ENCODE measurements around the gene HS2ST1.
A peak's percentile ranks its signal among the peaks of the same experiment; 100 is the strongest.

DNA sequence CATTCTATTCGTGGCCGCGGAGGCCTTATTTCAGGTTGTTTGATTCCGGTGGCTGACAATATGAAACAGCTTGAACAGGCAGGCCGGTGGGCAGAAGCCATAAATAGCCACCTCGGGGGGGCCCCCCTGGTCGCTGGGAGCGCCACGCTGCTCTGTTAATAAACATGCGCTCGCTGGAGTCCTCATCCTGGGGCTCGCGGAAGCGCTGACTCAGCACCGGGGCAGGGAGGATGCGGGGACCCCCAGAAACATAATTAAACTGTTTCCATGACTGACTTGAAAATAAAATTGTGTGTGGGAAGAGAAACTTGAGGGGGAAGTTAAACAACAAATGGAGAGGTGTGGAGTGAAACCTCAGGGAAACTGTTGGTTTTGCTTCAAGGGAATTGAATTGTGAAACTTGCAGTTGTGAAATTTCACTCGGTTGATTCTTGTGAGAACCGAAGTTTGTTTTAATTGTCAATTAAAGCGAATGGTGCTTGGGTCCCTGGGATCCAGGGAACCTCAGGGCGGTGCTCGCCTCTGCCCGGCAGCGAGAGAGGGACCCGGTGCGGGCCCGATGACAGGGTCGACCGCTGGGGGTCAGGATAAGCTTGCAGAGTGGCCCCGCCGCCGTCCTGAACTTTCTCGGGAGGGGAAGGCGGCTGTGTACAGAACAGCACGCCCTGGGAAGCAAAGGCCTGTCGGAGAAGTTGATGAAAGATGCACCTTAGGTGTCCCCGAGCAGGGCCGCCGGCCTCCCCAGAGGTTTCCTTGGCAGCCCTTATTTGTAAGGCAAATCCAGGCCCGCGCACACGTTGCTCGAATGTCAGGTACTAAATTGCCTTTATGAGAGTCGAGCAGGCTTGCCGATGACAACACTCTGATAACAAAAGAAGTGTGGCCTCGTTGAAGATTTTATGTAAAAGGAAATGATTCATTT, 237.3 kb downstream of the HS2ST1 start:
- TF ChIP-seq, protein P1, sequence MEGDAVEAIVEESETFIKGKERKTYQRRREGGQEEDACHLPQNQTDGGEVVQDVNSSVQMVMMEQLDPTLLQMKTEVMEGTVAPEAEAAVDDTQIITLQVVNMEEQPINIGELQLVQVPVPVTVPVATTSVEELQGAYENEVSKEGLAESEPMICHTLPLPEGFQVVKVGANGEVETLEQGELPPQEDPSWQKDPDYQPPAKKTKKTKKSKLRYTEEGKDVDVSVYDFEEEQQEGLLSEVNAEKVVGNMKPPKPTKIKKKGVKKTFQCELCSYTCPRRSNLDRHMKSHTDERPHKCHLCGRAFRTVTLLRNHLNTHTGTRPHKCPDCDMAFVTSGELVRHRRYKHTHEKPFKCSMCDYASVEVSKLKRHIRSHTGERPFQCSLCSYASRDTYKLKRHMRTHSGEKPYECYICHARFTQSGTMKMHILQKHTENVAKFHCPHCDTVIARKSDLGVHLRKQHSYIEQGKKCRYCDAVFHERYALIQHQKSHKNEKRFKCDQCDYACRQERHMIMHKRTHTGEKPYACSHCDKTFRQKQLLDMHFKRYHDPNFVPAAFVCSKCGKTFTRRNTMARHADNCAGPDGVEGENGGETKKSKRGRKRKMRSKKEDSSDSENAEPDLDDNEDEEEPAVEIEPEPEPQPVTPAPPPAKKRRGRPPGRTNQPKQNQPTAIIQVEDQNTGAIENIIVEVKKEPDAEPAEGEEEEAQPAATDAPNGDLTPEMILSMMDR (conservative IDR thresholded peaks at IDR 0.05 in 1 of 2, IDR thresholded peaks at IDR 0.05 in 1 of 2; ENCODE audit: low read depth in 1 of 2, low read length in 2 of 2), result peak; percentile 37 to 48
- no peak for TF ChIP-seq EZH2 (IDR thresholded peaks at IDR 0.05; ENCODE audit: low read length, missing control alignments)
